SK-N-SH (cell line): ENCODE measurements around the gene LRRC70. TPM values are rescaled to one million over a fixed set of nuclear protein-coding genes. Genes with fewer than 3 reads are reported as not detected.

Experiments
- CTCF ChIA-PET: fragments of 300-600, 350-600 bp; formaldehyde crosslinking; extraction: SDS; loops from one replicate; lab custom pipeline; 2021; lab: Yijun Ruan, JAX
- POLR2A ChIA-PET: fragments of 350-600 bp; sonication (Branson Sonifier 250); formaldehyde crosslinking; extraction: SDS; loops from one replicate; lab custom pipeline; 2020; ENCODE audit warnings: antibody characterized with exemption, inconsistent platforms; lab: Yijun Ruan, JAX
- DNase-seq: peaks from one replicate; pipeline ENCODE4 v3.0.0; 2012
- H2AFZ ChIP-seq: fragments of 200-600 bp; sonication (generic); 2 replicates; pipeline ENCODE4 v1.8.1; 2016; ENCODE audit warnings: antibody characterized with exemption, mild to moderate bottlenecking, low read depth
- H3F3A ChIP-seq: fragments of 200-600 bp; sonication (generic); replicated peaks from 2 replicates; pipeline ENCODE3; 2016; ENCODE audit warnings: antibody characterized with exemption, mild to moderate bottlenecking; ENCODE audit not compliant: insufficient read depth
- H3K27ac ChIP-seq, 2 experiments: fragments of 200-500 bp in 1 of 2; fragments of 200-600 bp in 1 of 2; sonication (Bioruptor generic) in 1 of 2; sonication (generic), shearing (Covaris generic) in 1 of 2; 2 replicates each; pipeline versions ENCODE4 v1.5.1 to v1.6.1; 2014 to 2016; ENCODE audit warnings: low read depth in 2 of 2, inconsistent platforms in 1 of 2, low read length in 1 of 2, mild to moderate bottlenecking in 1 of 2, mixed read lengths in 1 of 2
- H3K27me3 ChIP-seq: fragments of 200-600 bp; sonication (generic), shearing (Covaris generic); 2 replicates; pipeline ENCODE4 v1.6.1; 2016; ENCODE audit warnings: mixed run types; ENCODE audit not compliant: insufficient read depth
- H3K36me3 ChIP-seq, 2 experiments: fragments of 200-500 bp in 1 of 2; fragments of 200-600 bp in 1 of 2; sonication (Bioruptor generic) in 1 of 2; sonication (generic) in 1 of 2; replicated peaks in 1 of 2; 2 replicates each; pipeline versions ENCODE3 to v1.5.1; 2014 to 2016; ENCODE audit warnings: low read length in 1 of 2, mild to moderate bottlenecking in 1 of 2; ENCODE audit not compliant: insufficient read depth in 2 of 2, control insufficient read depth in 1 of 2
- H3K4me1 ChIP-seq, 2 experiments: fragments of 200-500 bp in 1 of 2; fragments of 200-600 bp in 1 of 2; sonication (Bioruptor generic) in 1 of 2; sonication (generic), shearing (Covaris generic) in 1 of 2; 2 replicates each; pipeline versions ENCODE4 v1.5.1 to v1.6.1; 2014 to 2016; ENCODE audit warnings: low read depth in 1 of 2, low read length in 1 of 2, mixed run types in 1 of 2; ENCODE audit not compliant: insufficient read depth in 2 of 2, control insufficient read depth in 1 of 2
- H3K4me2 ChIP-seq: fragments of 200-600 bp; sonication (generic), shearing (Covaris generic); 2 replicates; pipeline ENCODE4 v1.6.1; 2017; ENCODE audit warnings: mixed run types
- H3K4me3 ChIP-seq, 2 experiments: fragments of 200-500 bp in 1 of 2; fragments of 200-600 bp in 1 of 2; sonication (Bioruptor generic) in 1 of 2; sonication (generic), shearing (Covaris generic) in 1 of 2; 2 replicates each; pipeline versions ENCODE4 v1.5.1 to v1.8.1; 2014 to 2016; ENCODE audit warnings: low read depth in 2 of 2, inconsistent platforms in 1 of 2, low read length in 1 of 2, mild to moderate bottlenecking in 1 of 2, mixed read lengths in 1 of 2, moderate library complexity in 1 of 2
- H3K79me2 ChIP-seq: fragments of 200-600 bp; sonication (generic); 2 replicates; pipeline ENCODE4 v1.8.1; 2017; ENCODE audit warnings: mild to moderate bottlenecking; ENCODE audit not compliant: insufficient read depth
- H3K9ac ChIP-seq: fragments of 200-600 bp; sonication (generic); 2 replicates; pipeline ENCODE4 v1.6.1; 2017; ENCODE audit warnings: mixed run types
- H3K9me2 ChIP-seq: fragments of 200-600 bp; sonication (generic); 2 replicates; pipeline ENCODE4 v1.6.1; 2017; ENCODE audit warnings: mixed run types
- H3K9me3 ChIP-seq: fragments of 200-600 bp; sonication (generic); 2 replicates; pipeline ENCODE4 v1.6.1; 2017; ENCODE audit warnings: mixed run types, mild to moderate bottlenecking, moderate library complexity
- H4K20me1 ChIP-seq: fragments of 200-600 bp; sonication (generic); 2 replicates; pipeline ENCODE4 v1.6.1; 2017; ENCODE audit warnings: mild to moderate bottlenecking, mixed run types; ENCODE audit not compliant: insufficient read depth
- ELF1 ChIP-seq: IDR thresholded peaks from 2 replicates; pipeline ENCODE4 v1.4.0; 2012
- FOXJ3 ChIP-seq: sonication (generic); formaldehyde crosslinking; IDR thresholded peaks from 2 replicates; pipeline ENCODE4 v1.5.1; 2020; ENCODE audit warnings: mild to moderate bottlenecking, missing genetic modification reagents
- GABPA ChIP-seq: IDR thresholded peaks from 2 replicates; pipeline ENCODE4 v1.4.0; 2012; ENCODE audit warnings: low read depth, mild to moderate bottlenecking
- GATA2 ChIP-seq: sonication (generic); formaldehyde crosslinking; IDR thresholded peaks from 2 replicates; pipeline ENCODE4 v1.5.0; 2020; ENCODE audit warnings: mild to moderate bottlenecking, missing genetic modification reagents
- RAD21 ChIP-seq: IDR thresholded peaks from 2 replicates; pipeline ENCODE4 v1.6.1; 2012; ENCODE audit warnings: mild to moderate bottlenecking, low read length
- REST ChIP-seq: IDR thresholded peaks from 2 replicates; pipeline ENCODE4 v1.6.1; 2012; ENCODE audit warnings: mild to moderate bottlenecking, low read depth, low read length, moderate library complexity
- RFX5 ChIP-seq: IDR thresholded peaks from 2 replicates; pipeline ENCODE4 v1.6.1; 2012; ENCODE audit warnings: mild to moderate bottlenecking, improper control_type of control experiment, low read length
- SIN3A ChIP-seq: IDR thresholded peaks from 2 replicates; pipeline ENCODE4 v1.6.1; 2012; ENCODE audit warnings: low read depth, mild to moderate bottlenecking, low read length, moderate library complexity, borderline replicate concordance
- SMC3 ChIP-seq: IDR thresholded peaks from 2 replicates; pipeline ENCODE4 v1.6.1; 2012; ENCODE audit warnings: low read depth, low read length, improper control_type of control experiment
- TCF12 ChIP-seq: IDR thresholded peaks from 2 replicates; pipeline ENCODE4 v1.4.0; 2012
- YY1 ChIP-seq: IDR thresholded peaks from 2 replicates; pipeline ENCODE4 v1.4.0; 2012; ENCODE audit warnings: low read depth, mild to moderate bottlenecking
- WGBS: methylation state at CpG from one replicate; pipeline ENCODE4 v1.1.6; 2017; ENCODE audit warnings: low lambda C conversion rate; 5-methylcytosine and 5-hydroxymethylcytosine counted together
- polyA plus RNA-seq, 3 experiments: library from polyadenylated mRNA; depleted of rRNA; stranded (reverse); fragments of >200 nt; gene quantifications; 2 replicates each; pipeline ENCODE4 v1.2.3, GENCODE V29; 2012
- TF ChIP-seq, protein P1 (sequence below): fragments of 200-600 bp; sonication (generic); IDR thresholded peaks from 2 replicates; pipeline ENCODE4 v1.6.1; 2017; ENCODE audit warnings: antibody characterized with exemption, mild to moderate bottlenecking, moderate library complexity
- TF ChIP-seq, protein P2 (sequence below): IDR thresholded peaks from 2 replicates; pipeline ENCODE4 v1.4.0; 2012; ENCODE audit warnings: low read depth
- TF ChIP-seq, protein P3 (sequence below): IDR thresholded peaks from 2 replicates; pipeline ENCODE4 v1.4.0; 2012; ENCODE audit warnings: low read depth, borderline replicate concordance

LRRC70 gene
- polyA plus RNA-seq, 1 of the 3 experiments (the other 2 are of a cell fraction) = 0.08 TPM

- WGBS = 89% methylated on average over 1 of the region's 1 CpG
Measured at GRCh38 chr5:62606878-62607277, 28.3 kb downstream of the LRRC70 start.

More at GRCh38 chr5:62606878-62607277, 28.3 kb downstream of the LRRC70 start:
- Histone ChIP-seq H3F3A (no peaks in the 10 kb centered on the region), H3K4me2 (no peak overlapping the region), H3K4me1 (no peaks in the 10 kb centered on the region), H3K27me3 (no peaks in the 10 kb centered on the region), H3K9me2 (no peaks in the 10 kb centered on the region), H3K79me2 (no peaks in the 10 kb centered on the region), H3K9ac (no peak overlapping the region), H4K20me1 (no peaks in the 10 kb centered on the region), H3K27ac (no peak overlapping the region), H2AFZ (no peak overlapping the region), H3K9me3 (no peaks in the 10 kb centered on the region), H3K36me3 (peaks cover 5 to 14% of the 10 kb centered on the region in 2 experiments), H3K4me3 (no peak overlapping the region)
- DNase-seq = no peak
- TF ChIP-seq RAD21 = no peak
- no peak for TF ChIP-seq FOXJ3 (CRISPR knock-in tag)
- TF ChIP-seq YY1 = no peak
- TF ChIP-seq, protein P1, sequence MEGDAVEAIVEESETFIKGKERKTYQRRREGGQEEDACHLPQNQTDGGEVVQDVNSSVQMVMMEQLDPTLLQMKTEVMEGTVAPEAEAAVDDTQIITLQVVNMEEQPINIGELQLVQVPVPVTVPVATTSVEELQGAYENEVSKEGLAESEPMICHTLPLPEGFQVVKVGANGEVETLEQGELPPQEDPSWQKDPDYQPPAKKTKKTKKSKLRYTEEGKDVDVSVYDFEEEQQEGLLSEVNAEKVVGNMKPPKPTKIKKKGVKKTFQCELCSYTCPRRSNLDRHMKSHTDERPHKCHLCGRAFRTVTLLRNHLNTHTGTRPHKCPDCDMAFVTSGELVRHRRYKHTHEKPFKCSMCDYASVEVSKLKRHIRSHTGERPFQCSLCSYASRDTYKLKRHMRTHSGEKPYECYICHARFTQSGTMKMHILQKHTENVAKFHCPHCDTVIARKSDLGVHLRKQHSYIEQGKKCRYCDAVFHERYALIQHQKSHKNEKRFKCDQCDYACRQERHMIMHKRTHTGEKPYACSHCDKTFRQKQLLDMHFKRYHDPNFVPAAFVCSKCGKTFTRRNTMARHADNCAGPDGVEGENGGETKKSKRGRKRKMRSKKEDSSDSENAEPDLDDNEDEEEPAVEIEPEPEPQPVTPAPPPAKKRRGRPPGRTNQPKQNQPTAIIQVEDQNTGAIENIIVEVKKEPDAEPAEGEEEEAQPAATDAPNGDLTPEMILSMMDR = no peak
- TF ChIP-seq, protein P2, sequence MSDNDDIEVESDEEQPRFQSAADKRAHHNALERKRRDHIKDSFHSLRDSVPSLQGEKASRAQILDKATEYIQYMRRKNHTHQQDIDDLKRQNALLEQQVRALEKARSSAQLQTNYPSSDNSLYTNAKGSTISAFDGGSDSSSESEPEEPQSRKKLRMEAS = no peak
- no peak for TF ChIP-seq ELF1
- TF ChIP-seq TCF12 = no peak
- no peak for TF ChIP-seq GABPA
- TF ChIP-seq, protein P3, sequence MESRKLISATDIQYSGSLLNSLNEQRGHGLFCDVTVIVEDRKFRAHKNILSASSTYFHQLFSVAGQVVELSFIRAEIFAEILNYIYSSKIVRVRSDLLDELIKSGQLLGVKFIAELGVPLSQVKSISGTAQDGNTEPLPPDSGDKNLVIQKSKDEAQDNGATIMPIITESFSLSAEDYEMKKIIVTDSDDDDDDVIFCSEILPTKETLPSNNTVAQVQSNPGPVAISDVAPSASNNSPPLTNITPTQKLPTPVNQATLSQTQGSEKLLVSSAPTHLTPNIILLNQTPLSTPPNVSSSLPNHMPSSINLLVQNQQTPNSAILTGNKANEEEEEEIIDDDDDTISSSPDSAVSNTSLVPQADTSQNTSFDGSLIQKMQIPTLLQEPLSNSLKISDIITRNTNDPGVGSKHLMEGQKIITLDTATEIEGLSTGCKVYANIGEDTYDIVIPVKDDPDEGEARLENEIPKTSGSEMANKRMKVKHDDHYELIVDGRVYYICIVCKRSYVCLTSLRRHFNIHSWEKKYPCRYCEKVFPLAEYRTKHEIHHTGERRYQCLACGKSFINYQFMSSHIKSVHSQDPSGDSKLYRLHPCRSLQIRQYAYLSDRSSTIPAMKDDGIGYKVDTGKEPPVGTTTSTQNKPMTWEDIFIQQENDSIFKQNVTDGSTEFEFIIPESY = no peak
- TF ChIP-seq SMC3 = no peak
- TF ChIP-seq REST = no peak
- TF ChIP-seq RFX5 = no peak
- no peak for TF ChIP-seq GATA2
- TF ChIP-seq SIN3A = no peak
- ChIA-PET POLR2A (no interaction called here), CTCF (interaction anchor here (0.9 kb wide), 1 partner anchor 20 kb away, joined by 3 read pairs; no protein-coding TSS in a partner anchor)
